AG09319 (cell line): ENCODE results near the gene FYB2.

Experiments used
- DNase-seq: peaks from one replicate; pipeline ENCODE4 v3.0.0-alpha.2; 2010; ENCODE audit warnings: low read depth; ENCODE audit errors: extremely low read depth
- CTCF ChIP-seq: IDR thresholded peaks from 2 replicates; pipeline ENCODE4 v1.5.1; 2011; ENCODE audit warnings: low read depth, mild to moderate bottlenecking, inconsistent platforms, low read length, moderate library complexity

Gene FYB2

GRCh38 chr1:56859287-56859686 lies 40.1 kb upstream of the FYB2 start:
- DNase-seq, result no peak
- TF ChIP-seq CTCF, result no peak

- no peak for DNase-seq
- no peak for TF ChIP-seq CTCF
Measured at GRCh38 chr1:56856186-56856585, 37.0 kb upstream of the FYB2 start.

GRCh38 chr1:56855190-56855589 lies 36.0 kb upstream of the FYB2 start:
- no peak for DNase-seq
- TF ChIP-seq CTCF, result no peak

GRCh38 chr1:56854521-56855099 lies 35.4 kb upstream of the FYB2 start, which contains the start of gene C8A:
Gene C8A, plus strand, starts transcription at chr1:56854797. Its CDS starts 105 bp downstream, at chr1:56854902.
- TF ChIP-seq CTCF, result no peak
- DNase-seq, result no peak

- no peak for TF ChIP-seq CTCF
- DNase-seq, result no peak
Measured at GRCh38 chr1:56852476-56852875, 33.3 kb upstream of the FYB2 start.

- no peak for DNase-seq
- TF ChIP-seq CTCF, result no peak
Measured at GRCh38 chr1:56850922-56851321, 31.7 kb upstream of the FYB2 start.

GRCh38 chr1:56850411-56850810 lies 31.2 kb upstream of the FYB2 start:
- no peak for DNase-seq
- TF ChIP-seq CTCF, result no peak
